IPS-NIHi7 (cell line): Measurements from ENCODE around the gene LEO1.
"Not testable (repeated sequence)": the region's sequence is repeated elsewhere in the genome, so short reads cannot be mapped to it uniquely, and the experiment has no call there.

Source experiments
- DNase-seq: peaks from one replicate; pipeline ENCODE4 v3.0.0; 2012; ENCODE audit warnings: mixed read lengths; ENCODE audit errors: extremely low spot score

LEO1 gene

GRCh38 chr15:52003710-52004109 lies 32.1 kb upstream of the LEO1 start:
- DNase-seq, result no peak

DNA sequence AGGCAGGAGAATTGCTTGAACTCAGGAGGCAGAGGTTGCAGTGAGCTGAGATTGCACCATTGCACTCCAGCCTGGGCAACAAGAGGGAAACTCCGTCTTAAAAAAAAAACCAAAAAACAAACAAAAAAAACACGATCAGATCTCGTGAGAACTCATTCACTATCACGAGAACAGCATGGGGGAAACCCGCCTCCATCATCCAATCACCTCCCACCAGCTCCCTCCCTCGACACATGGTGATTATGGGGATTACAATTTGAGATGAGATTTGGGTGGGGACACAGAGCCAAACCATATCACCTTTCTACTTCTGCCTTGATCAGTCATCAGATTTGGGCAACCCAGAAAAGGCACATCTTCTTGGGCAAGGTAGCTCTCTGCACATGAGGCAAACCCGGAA lies 31.5 kb upstream of the LEO1 start:
- DNase-seq, result not testable (repeated sequence)

GRCh38 chr15:52002351-52002750 lies 30.8 kb upstream of the LEO1 start:
- DNase-seq, result no peak

GRCh38 chr15:51992953-51993352 lies 21.4 kb upstream of the LEO1 start:
- no peak for DNase-seq

DNA sequence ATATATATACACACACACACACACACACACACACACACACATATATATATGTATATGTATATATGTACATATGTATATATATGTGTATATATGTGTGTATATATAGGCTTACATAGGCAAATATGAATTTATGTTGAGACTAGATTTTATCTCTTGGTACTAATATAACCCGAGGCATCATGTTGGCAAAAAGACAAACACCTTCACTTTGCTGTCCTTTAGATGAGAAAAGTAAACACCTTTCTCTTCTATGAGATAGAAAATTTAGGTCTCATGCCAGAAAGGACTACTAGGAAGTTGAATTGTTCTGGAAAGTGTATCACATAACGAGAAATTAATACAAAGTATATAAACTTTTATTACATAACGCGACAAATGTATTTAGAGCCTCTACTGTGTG lies 19.6 kb upstream of the LEO1 start:
- DNase-seq, result no peak

DNA sequence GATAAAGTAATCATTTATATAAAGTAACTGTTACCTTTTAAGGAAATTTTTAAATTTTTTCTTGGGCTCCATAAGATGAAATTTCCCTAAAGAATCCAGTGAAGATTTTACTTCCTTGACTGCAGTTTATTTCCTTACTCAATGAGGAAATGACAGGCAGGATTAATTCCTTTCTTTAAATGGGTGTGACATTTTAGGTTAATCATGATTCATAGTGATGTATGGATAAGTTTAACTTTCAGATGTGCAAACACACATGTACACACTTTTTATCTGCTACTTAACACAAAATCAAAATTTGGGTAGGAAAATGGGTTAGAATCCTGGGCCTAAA lies 11.2 kb upstream of the LEO1 start:
- DNase-seq, result no peak

DNA sequence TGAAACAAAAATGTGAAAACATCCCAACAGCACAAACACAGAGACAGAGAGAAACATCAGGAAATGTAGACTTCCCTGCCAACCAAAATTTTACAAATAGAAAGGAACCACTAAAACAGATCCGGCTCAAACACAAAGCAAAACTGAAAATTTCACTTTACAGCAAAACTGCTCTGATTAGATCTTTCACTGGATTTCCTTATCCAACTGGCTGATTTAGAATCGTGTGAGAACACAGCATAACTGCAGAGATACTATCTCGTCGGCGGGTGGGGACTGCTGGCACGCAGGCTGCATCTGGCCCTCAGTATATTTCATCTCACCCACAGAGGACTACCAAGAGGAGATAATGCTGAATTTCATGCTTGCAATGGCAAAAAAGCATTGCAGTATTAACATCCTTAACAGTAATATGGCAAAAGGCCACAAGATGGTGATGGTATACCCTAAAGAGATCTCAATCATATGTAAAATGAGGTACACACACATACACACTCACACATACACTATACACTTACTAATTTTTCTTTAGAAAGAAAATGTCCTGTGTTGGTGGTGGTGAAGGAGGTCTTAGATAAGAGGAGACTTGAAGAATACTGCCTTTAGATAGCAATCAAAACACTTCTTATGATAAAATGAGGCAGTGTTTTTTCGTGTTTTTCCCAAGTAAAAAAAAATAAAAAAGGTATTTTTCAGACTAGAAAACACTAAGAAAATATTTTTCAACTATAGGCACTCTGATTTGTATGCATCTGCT lies 10.6 kb upstream of the LEO1 start:
- DNase-seq, result peak; percentile 22

DNA sequence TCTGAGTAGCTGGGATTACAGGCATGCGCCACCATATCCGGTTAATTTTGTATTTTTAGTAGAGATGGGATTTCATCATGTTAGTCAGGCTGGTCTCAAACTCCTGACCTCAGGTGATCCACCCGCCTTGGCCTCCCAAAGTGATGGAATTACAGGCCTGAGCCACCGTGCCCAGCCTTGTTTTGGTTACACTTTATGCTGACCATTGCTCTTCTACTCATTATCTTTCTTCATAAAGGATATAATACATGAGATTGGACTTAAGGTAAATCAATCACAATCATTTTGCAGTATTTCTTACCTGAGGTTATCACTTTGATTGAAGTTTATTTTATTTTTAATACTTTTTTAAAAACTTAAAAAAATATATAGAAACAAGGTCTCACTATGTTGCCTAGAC lies 2.2 kb upstream of the LEO1 start:
- no peak for DNase-seq

DNA sequence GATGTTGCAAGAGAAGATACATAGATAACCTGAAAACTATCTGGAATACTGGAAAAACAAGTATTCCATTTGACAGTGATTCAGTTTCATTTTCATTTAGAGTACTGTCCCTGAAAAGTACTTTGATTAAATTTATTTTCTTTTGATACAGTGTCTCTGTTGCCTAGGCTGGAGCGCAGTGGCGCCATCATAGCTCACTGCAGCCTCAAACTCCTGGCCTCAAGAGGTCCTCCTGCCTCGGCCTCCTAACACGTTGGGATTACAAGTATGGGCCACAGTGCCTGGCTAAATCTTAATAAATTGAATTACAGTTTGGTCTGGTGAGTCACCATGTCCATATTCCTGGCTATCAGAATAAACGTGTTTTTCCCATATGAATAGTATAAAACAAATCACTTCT lies 1.6 kb upstream of the LEO1 start:
- DNase-seq, result no peak

DNA sequence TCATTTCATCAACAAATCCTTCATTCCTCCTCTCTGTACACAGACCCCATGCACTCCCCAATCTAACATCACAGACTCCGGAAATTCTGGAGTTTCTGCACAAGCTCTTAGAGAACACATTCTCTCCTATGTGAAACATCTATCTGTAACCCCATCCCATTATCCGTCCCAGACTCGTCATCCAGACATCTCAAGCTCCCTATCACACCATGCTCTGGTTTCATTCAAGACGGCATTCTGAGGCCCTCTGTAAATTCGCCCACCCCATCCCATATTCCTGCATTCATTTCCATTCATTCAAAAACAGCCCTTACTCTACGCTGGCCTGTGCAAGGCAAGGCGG lies 575 bp downstream of the LEO1 start:
- peak; percentile 22 for DNase-seq

DNA sequence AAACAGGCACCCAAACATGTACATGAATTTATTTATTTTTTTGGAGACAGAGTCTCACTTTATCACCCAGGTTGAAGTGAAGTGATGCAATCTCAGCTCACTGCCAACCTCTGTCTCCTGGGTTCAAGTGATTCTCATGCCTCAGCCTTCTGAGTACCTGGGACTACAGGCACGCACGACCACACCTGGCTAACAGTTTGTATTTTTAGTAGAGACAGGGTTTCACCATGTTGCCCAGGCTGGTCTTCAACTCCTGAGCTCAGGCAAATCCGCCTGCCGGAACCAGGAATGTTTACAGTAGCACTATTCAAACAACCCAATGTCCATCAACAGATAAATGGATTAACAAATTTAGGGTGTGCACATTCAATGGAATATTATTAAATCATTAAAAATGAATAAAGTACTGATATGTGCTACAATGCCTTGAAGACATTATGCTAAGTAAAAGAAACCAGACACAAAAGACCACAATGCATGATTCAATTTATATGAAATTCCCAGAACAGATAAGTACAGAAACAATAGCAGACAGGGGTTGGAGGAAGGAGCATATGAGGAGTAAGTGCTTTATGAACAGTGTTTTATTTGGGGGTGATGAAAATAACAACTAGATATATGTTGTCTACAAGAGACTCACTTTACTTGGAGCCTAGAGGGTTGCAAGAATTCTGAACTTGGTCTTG lies 1.3 kb downstream of the LEO1 start:
- no peak for DNase-seq

- no peak for DNase-seq
Observed at GRCh38 chr15:51969728-51970127, 1.9 kb downstream of the LEO1 start.

DNA sequence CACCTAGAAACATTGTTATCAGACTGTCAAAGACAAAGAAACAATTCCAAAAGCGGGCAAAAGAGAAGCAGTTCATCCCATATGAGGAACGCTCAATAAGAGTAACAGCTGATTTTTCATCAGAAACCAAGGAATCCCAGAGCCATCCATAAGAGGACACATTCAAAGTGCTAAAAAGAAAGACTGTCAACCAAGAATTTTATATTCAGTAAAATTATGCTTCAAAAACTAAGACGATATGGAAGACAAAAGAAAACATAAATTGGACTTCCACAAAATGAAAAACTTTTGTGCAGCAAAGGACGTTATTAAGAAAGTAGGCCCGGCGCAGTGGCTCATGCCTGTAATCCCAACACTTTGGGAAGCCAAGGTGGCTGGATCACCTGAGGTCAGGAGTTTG lies 4.0 kb downstream of the LEO1 start:
- DNase-seq, result no peak

DNA sequence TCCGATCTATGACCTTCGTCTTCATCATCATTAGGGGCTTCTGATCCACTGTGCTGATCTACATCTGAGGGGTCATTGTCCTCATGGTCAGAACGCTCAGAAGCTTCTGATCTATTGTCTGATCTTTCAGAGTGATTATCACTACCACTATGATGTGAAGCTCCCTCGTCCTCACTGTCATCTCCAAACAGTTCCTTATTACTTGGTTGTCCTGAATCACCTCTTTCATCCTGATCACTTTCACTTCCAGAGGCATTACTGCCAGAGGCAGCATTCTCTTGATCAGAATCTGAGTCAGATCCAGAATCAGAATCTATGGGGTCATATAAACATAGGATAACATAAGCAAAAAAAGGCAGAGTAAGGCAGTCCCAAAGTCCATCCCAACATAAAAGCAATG lies 5.4 kb downstream of the LEO1 start:
- no peak for DNase-seq

- no peak for DNase-seq
Observed at GRCh38 chr15:51965691-51966090, 5.9 kb downstream of the LEO1 start.

DNA sequence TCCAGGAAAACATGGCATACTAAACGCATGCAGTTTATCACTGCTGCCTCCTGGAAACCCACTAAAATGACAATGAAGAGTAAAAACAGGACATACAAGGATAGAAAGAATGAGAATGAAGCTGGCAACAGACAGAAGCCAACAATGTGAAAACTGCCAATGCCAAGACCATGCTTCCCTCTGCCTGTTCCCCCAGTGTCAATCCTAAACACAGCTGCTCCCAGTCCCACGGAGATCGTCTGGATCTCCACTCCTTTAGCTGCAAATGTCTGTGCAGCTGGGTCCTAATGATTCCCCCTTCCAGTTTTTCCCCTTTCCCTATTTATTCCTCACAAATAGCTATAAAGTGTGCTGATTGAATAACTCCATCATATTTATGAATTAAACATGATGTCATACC lies 16.1 kb downstream of the LEO1 start:
- no peak for DNase-seq

DNA sequence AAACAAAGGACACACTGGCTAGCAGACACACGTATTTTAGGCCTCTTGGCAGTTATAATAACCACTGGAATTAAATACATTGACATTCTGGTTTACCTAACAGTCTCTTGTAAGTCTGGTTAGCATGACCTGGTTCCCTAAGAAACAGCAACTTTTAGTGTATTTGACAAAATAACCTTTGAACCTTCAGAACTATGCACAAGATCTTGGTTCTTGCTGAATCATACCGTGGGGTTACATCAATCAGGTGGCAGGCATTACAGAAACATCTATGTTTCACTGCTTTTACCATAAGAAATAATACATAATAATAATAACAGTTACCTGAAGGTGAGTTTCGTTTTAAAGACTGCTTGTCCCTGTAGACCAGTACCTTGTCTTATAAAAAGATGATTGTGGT lies 18.8 kb downstream of the LEO1 start:
- no peak for DNase-seq

DNA sequence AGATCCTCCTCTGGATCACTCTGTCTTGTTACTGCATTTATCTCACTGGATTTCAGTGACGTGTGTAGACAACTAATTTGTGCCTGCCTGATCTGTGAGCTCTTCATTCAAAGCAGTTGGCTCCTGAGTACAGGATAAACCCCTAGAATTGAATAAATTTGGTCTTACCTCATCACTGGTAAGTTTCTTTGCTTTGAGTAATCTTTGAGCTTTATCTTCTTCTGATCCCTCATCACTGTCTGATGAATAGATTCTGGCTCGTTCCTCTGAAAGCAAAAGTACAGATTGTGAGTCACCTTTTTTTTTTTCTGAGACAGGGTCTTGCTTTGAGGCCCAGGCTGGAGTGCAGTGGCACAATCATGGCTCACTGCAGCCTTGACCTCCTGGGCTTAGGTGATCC lies 24.5 kb downstream of the LEO1 start:
- DNase-seq, result no peak

- DNase-seq, result no peak
Observed at GRCh38 chr15:51939216-51939615, 32.4 kb downstream of the LEO1 start.

GRCh38 chr15:51938286-51938685 lies 33.3 kb downstream of the LEO1 start:
- DNase-seq, result no peak

DNA sequence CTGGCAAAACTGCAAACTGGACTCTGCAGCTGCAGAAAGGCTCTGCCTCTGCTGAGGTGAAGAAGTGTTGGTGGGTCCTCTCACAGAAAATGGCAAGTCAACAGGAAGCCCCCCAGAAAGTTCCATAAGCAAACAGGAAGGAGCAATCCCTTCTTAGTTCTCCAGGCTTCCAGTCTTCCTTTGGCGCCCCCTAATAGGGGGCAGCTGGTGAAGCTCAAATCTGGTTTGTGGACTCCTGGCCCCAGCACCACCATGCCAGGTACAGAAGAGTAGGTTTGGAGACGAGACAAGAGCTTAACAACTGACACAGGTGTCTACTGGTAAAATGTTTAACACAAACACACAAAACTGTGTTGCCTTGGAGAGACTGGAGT lies 35.5 kb downstream of the LEO1 start:
- peak; percentile 37 for DNase-seq

GRCh38 chr15:51935466-51936104 lies 36.0 kb downstream of the LEO1 start:
- no peak for DNase-seq

GRCh38 chr15:51932161-51932560 lies 39.4 kb downstream of the LEO1 start:
- DNase-seq, result no peak
